Measurements from ENCODE around the gene ADGRL3.

The ADGRL3 gene

DNA sequence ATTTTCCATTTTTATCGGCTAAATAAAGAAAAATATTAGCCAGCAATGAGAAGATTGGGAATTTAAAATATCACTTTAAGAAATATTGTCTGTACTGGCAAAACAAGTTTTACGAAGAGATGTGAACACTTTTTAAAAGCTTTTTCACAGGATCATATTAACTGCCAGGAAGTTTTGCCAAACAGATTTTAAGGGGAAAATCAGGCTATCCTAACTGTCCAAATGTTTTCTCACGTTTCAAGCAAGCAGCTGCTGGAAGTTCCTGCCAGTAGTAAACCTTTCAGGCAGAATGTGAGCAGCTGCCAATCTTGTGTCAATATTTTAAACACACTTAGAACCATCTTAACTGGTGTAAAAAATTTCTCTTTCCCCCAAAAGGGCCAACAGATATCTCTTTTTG lies 101.1 kb downstream of the ADGRL3 start:
- DNase-seq (ENCODE audit: low read depth), result no peak
- H3K4me3 ChIP-seq (ENCODE audit: low read depth, low read length), result no peak overlapping the region
- TF ChIP-seq CTCF (IDR thresholded peaks at IDR 0.05; ENCODE audit: low read depth, low read length, missing control alignments), result no peak

GRCh38 chr4:61308033-61308432 lies 107.9 kb downstream of the ADGRL3 start:
- no peak for DNase-seq (ENCODE audit: low read depth)
- TF ChIP-seq CTCF (IDR thresholded peaks at IDR 0.05; ENCODE audit: low read depth, low read length, missing control alignments), result no peak
- no peak overlapping the region for H3K4me3 ChIP-seq (ENCODE audit: low read depth, low read length)

DNA sequence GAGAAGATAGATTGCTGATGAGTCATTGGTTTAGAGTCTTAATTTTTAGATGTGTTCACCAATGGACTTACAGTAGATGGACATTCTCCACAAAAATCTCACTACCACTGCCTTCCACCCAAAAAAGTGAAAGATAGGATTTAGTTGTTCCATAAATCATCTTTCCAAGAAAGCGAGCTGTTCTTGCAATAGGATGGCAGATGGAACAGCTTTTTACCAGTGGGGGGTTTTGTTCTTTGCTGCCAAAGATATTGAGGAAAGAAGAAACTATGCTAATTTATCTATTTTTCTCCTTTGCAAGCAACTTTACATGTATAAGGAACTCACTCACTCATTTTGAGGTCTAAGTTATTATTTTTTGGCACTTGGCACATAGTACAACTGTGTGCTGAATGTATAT lies 109.5 kb downstream of the ADGRL3 start:
- TF ChIP-seq CTCF (IDR thresholded peaks at IDR 0.05; ENCODE audit: low read depth, low read length, missing control alignments), result no peak
- DNase-seq (ENCODE audit: low read depth), result no peak

DNA sequence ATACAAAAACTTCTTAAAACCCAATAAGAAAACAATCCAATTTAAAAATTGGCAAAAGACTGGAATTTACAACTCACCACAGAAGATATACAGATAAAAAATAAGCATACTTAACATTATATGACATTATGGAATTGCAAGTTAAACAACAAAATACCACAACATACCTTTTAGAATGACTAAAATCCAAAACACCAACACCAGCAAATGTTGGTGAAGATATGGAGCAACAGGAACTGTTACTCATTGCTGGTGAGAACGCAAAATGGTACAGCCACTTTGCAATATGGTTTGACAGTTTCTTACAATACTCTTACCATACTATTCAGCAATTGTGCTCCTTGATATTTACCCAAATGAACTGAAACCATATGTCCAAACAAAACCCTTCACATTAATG lies 112.4 kb downstream of the ADGRL3 start:
- H3K4me3 ChIP-seq (ENCODE audit: low read depth, low read length), result no peak overlapping the region
- no peak for DNase-seq (ENCODE audit: low read depth)
- TF ChIP-seq CTCF (IDR thresholded peaks at IDR 0.05; ENCODE audit: low read depth, low read length, missing control alignments), result no peak

More for the DNA sequence above, 109.5 kb downstream of the ADGRL3 start:
- H3K4me3 ChIP-seq (ENCODE audit: low read depth, low read length), result no peak overlapping the region

DNA sequence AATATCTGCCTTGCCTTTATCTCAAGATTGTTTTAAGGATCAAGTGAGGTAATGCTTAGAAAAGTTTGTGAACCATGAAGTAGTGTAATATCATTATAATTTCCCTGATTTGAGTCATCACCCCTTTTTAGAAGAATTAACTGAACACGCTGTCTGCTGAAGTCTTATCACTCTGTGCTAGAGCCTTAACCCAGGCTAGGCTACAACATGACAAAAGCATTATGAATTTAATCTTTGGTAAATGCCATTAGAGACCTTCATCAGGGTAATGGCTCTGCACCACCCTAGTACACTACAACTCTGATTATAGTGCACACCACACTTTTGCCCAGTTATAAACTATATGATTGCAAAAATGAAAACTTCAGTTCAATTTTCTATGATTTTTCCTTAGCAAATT lies 118.3 kb downstream of the ADGRL3 start:
- DNase-seq (ENCODE audit: low read depth), result no peak
- H3K4me3 ChIP-seq (ENCODE audit: low read depth, low read length), result no peak overlapping the region
- no peak for TF ChIP-seq CTCF (IDR thresholded peaks at IDR 0.05; ENCODE audit: low read depth, low read length, missing control alignments)

DNA sequence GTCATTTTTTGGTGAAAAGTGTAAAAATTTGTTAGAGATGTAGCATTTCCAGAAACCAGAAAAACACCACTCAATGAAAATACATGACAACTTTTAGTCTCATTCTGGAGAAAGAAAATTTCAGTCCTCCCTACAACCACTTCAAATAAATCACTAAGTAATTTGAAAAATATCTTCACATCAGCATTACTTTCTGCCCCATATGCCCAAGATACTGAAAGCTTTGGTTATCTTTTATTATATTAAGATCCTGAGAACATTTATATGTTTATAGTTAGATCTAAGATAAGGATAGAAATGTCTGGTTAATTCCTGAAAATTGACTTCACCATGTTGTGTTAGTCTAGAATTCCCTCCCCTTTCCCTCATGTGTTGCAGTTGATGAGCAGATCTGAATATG lies 119.0 kb downstream of the ADGRL3 start:
- TF ChIP-seq CTCF (IDR thresholded peaks at IDR 0.05; ENCODE audit: low read depth, low read length, missing control alignments), result no peak
- no peak for DNase-seq (ENCODE audit: low read depth)
- H3K4me3 ChIP-seq (ENCODE audit: low read depth, low read length), result no peak overlapping the region

GRCh38 chr4:61320154-61320553 lies 120.0 kb downstream of the ADGRL3 start:
- no peak for TF ChIP-seq CTCF (IDR thresholded peaks at IDR 0.05; ENCODE audit: low read depth, low read length, missing control alignments)
- H3K4me3 ChIP-seq (ENCODE audit: low read depth, low read length), result no peak overlapping the region
- no peak for DNase-seq (ENCODE audit: low read depth)

Measured in GM12864 (cell line).